ENCODE results near the gene GUCD1. TPM values are rescaled to one million over a fixed set of nuclear protein-coding genes. Genes with fewer than 3 reads are reported as not detected.
"Not testable (repeated sequence)": the region's sequence is repeated elsewhere in the genome, so short reads cannot be mapped to it uniquely, and the experiment has no call there.

GUCD1 gene
- 43.0 to 71.1 TPM (median 59.0 TPM) in 3 replicates for polyA plus RNA-seq
- 16.1 TPM for polyA plus RNA-seq (2011; ENCODE audit: low read depth)
- 51.4 and 75.0 TPM in 2 replicates for polyA plus RNA-seq (2011; cell fraction: cytosol; rRNA removed)
- polyA plus RNA-seq (2011; cell fraction: nucleus; rRNA removed) = 37.2 and 39.3 TPM in 2 replicates
- polyA plus RNA-seq (2012; ENCODE audit: low replicate concordance) = 44.6 and 46.5 TPM in 2 replicates
- polyA minus RNA-seq = 55.4 to 157 TPM (median 104 TPM) in 3 replicates
- polyA minus RNA-seq (2011; cell fraction: cytosol; rRNA and poly(A)+ RNA removed) = 113 TPM
- 39.6 and 40.4 TPM in 2 replicates for polyA minus RNA-seq (2011; cell fraction: nucleus; rRNA and poly(A)+ RNA removed)

DNA sequence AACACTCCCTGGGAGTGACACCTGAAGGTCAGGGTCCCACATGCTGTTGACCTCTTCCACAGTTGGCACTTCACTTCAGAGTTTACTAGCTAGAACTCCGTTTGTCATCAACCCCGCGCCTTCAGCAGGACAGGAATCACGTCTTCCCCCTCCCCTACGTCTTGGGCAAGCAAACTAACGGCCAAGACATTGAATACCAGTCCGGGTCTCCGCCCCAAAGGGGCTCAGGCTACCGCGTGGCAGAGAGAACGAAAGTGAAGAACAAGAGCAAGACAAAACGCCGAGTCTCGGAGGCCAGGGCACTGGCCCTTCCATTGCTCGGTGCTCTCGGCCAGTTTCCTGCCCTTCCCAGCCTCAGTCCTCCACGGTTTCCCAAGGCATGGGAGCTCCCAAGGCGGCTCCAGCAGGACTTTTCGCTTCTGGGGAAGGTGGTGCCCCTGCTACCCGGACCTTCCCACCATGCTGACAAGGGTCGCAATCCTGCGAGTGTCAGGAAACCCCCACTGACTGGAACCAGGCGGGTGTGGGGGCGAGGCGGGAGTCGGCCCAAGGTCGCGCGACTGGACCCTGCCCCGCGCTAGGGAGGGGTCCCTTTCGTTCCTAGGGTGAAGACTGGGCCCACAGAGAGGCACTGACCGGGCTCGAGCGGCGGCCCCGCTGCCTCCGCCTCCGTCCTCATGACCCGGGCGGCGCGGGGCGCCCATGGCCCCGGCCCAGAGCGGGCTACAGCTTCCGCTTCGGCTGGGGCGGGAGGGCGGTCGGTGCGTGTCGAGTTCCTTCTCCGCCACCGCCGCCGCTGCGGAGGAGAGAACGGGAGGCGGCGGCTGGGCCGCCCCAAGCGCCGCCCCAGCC is at the start of gene GUCD1:
GUCD1 (minus strand) TSS at position 826 of the 852 bp plus-strand sequence; CDS start at position 679, 147 bp downstream.
- DNase-seq (ENCODE audit: low read depth, low spot score) (no peak), FAIRE-seq (peak; percentile 23)
- H3K79me2 ChIP-seq (ENCODE audit: control insufficient read depth, insufficient read depth, low read length) = peaks cover 83% of the 10 kb centered on the region
- peak within 1 kb of the TSS; percentile 99 for H3K4me2 ChIP-seq (ENCODE audit: control insufficient read depth, extremely low read depth, insufficient read depth, low read depth, low read length)
- H3K4me1 ChIP-seq (ENCODE audit: control insufficient read depth, extremely low read depth, insufficient read depth, low read length) = peaks cover 24% of the 10 kb centered on the region
- no peaks in the 10 kb centered on the region for H3K9me3 ChIP-seq (ENCODE audit: control insufficient read depth, low read depth, low read length)
- H2AFZ ChIP-seq (ENCODE audit: control insufficient read depth, low read length) = peak within 1 kb of the TSS; percentile 98
- peaks cover 13 to 29% of the 10 kb centered on the region in 2 experiments for H3K36me3 ChIP-seq (ENCODE audit: control insufficient read depth in 2 of 2, extremely low read depth in 1 of 2, insufficient read depth in 2 of 2, low read length in 2 of 2)
- dilution Hi-C loops (cut with MboI; ENCODE audit: extremely low pct_ligation_motif_present, low sequenced_read_pairs) = no loop called here
- TF ChIP-seq, protein P1, sequence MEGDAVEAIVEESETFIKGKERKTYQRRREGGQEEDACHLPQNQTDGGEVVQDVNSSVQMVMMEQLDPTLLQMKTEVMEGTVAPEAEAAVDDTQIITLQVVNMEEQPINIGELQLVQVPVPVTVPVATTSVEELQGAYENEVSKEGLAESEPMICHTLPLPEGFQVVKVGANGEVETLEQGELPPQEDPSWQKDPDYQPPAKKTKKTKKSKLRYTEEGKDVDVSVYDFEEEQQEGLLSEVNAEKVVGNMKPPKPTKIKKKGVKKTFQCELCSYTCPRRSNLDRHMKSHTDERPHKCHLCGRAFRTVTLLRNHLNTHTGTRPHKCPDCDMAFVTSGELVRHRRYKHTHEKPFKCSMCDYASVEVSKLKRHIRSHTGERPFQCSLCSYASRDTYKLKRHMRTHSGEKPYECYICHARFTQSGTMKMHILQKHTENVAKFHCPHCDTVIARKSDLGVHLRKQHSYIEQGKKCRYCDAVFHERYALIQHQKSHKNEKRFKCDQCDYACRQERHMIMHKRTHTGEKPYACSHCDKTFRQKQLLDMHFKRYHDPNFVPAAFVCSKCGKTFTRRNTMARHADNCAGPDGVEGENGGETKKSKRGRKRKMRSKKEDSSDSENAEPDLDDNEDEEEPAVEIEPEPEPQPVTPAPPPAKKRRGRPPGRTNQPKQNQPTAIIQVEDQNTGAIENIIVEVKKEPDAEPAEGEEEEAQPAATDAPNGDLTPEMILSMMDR (optimal IDR thresholded peaks at IDR 0.05 in 1 of 3, IDR thresholded peaks at IDR 0.05 in 1 of 3, conservative IDR thresholded peaks at IDR 0.05 in 1 of 3; ENCODE audit: extremely low read depth in 1 of 3, insufficient read depth in 2 of 3, low read length in 3 of 3) = no peak
- TF ChIP-seq EZH2 (IDR thresholded peaks at IDR 0.05; ENCODE audit: low read length) = no peak
- no peaks in the 10 kb centered on the region for H4K20me1 ChIP-seq (ENCODE audit: control insufficient read depth, extremely low read depth, insufficient read depth, low read length)
- H3K9ac ChIP-seq (ENCODE audit: control insufficient read depth, extremely low read depth, insufficient read depth, low read length) = peak within 1 kb of the TSS; percentile 99
- H3K4me3 ChIP-seq (ENCODE audit: control insufficient read depth in 2 of 3, extremely low read depth in 1 of 3, insufficient read depth in 2 of 3, low read depth in 1 of 3, low read length in 3 of 3) = peak within 1 kb of the TSS; percentile 69 to 99 (median 87)
- no peaks in the 10 kb centered on the region for H3K27me3 ChIP-seq (ENCODE audit: control insufficient read depth, extremely low read depth, insufficient read depth, low read length)
- peak within 1 kb of the TSS; percentile 98 for H3K27ac ChIP-seq (ENCODE audit: control insufficient read depth, insufficient read depth, low read length)
- H3K9me1 ChIP-seq (ENCODE audit: control insufficient read depth, extremely low read depth, insufficient read depth, low read length) = peaks cover 7% of the 10 kb centered on the region

DNA sequence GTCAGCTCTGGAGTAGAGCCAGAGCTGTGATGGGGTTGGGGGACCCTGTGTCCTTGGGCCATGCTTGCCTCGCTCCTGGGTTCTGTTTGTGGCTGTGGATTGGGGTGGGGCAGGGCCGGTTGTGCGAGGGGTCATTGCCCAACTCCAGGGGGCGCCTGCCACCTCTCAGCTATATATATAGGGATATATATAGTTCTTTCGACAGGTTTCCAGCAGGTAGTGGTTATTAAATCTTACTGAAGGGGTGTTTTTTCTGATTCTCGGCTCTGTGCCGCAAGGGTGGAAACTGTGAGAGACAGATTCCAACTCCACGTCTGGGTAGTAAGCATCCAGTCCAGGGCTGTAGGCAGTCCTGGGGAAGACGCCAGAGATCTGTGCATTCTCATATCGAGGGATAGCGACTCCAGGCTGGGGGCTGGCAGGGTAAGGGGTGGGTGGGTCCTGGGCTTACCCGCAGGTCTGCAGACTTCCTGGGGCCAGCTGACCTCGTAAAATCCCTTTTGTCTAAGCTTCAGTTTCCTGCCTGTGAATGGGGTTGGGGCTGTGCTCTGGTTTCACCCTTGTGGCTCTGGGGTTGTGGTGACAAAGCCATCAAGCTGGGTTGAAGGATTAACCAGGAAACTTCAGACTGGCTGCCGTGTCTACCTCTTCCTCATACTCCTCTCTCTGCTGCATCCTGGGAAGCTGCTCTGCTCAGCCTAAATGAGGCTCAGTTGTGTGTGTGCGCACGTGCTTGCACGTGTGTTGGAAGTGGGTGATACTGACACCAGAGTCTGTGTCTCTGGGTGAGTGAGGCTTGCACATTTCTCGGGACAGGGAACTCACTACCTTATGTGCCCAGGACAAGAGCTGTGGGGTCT is 49.1 kb upstream of the GUCD1 start:
- H3K4me3 ChIP-seq (ENCODE audit: control insufficient read depth in 2 of 3, extremely low read depth in 1 of 3, insufficient read depth in 2 of 3, low read depth in 1 of 3, low read length in 3 of 3) = peak overlapping the region in 1 of 3 experiments; percentile 34
- dilution Hi-C loops (cut with MboI; ENCODE audit: extremely low pct_ligation_motif_present, low sequenced_read_pairs); H2AFZ ChIP-seq (ENCODE audit: control insufficient read depth, low read length); H3K9me1 ChIP-seq (ENCODE audit: control insufficient read depth, extremely low read depth, insufficient read depth, low read length); FAIRE-seq; H3K9ac ChIP-seq (ENCODE audit: control insufficient read depth, extremely low read depth, insufficient read depth, low read length); H4K20me1 ChIP-seq (ENCODE audit: control insufficient read depth, extremely low read depth, insufficient read depth, low read length); H3K27ac ChIP-seq (ENCODE audit: control insufficient read depth, insufficient read depth, low read length); H3K4me2 ChIP-seq (ENCODE audit: control insufficient read depth, extremely low read depth, insufficient read depth, low read depth, low read length); H3K79me2 ChIP-seq (ENCODE audit: control insufficient read depth, insufficient read depth, low read length); H3K27me3 ChIP-seq (ENCODE audit: control insufficient read depth, extremely low read depth, insufficient read depth, low read length); H3K9me3 ChIP-seq (ENCODE audit: control insufficient read depth, low read depth, low read length); H3K36me3 ChIP-seq (ENCODE audit: control insufficient read depth in 2 of 2, extremely low read depth in 1 of 2, insufficient read depth in 2 of 2, low read length in 2 of 2); DNase-seq (ENCODE audit: low read depth, low spot score): not testable (repeated sequence)
- H3K4me1 ChIP-seq (ENCODE audit: control insufficient read depth, extremely low read depth, insufficient read depth, low read length) = peaks cover 22% of the 10 kb centered on the region

DNA sequence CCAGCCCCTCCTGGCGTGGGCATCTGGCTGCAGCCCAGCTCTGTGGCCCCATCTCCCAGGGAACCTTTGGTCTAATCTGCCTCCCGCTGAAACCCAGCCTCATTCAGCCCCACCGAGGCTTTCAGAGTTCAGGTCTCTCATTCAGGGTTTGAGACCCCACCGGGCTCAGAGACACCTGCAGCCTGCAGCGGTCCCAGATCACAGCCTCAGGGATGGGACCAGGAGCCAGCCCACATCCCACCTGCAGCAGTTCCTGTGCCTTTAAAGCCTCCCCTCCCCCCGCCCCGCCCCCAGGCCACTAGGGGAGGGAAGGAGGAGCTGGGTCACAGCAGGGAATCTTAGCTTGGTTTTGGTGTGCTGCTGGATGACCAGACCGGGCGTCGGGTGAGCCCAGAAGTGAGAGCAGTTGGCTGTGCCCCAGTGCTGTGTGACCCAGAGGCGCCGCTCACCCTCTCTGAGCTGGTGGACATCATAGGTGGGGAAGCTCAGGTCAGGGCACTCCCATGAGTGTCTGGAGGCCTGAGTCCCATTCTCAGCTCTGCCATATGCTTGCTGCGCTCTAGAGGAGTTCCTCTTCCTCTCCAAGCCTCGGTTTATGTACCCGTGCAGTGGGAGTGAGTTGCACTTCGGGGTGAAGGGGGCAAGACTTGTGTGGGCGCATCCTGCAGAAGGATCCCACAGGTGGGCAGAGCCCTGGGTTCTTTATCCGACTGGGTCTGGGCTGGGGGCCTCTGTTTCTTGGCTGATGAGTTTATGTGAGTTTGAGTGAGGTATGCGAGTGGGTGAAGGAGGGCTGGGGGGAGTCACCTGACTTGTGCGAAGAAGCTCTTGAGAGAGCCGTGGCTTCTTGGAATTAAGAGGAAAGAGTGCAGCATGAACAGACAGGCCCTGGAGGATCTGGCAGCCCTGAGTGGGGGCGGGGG is 48.2 kb upstream of the GUCD1 start, which contains the start of gene GGT1:
GGT1 (plus strand) TSS at position 347 of the 923 bp plus-strand sequence. CDS start 7,889 bp downstream, outside the sequence.
- DNase-seq (ENCODE audit: low read depth, low spot score); H3K9ac ChIP-seq (ENCODE audit: control insufficient read depth, extremely low read depth, insufficient read depth, low read length); H3K36me3 ChIP-seq (ENCODE audit: control insufficient read depth in 2 of 2, extremely low read depth in 1 of 2, insufficient read depth in 2 of 2, low read length in 2 of 2); FAIRE-seq; H3K9me3 ChIP-seq (ENCODE audit: control insufficient read depth, low read depth, low read length); dilution Hi-C loops (cut with MboI; ENCODE audit: extremely low pct_ligation_motif_present, low sequenced_read_pairs); H3K79me2 ChIP-seq (ENCODE audit: control insufficient read depth, insufficient read depth, low read length); H3K9me1 ChIP-seq (ENCODE audit: control insufficient read depth, extremely low read depth, insufficient read depth, low read length); H3K27ac ChIP-seq (ENCODE audit: control insufficient read depth, insufficient read depth, low read length); H3K27me3 ChIP-seq (ENCODE audit: control insufficient read depth, extremely low read depth, insufficient read depth, low read length); H2AFZ ChIP-seq (ENCODE audit: control insufficient read depth, low read length); H4K20me1 ChIP-seq (ENCODE audit: control insufficient read depth, extremely low read depth, insufficient read depth, low read length): not testable (repeated sequence)
- peak within 1 kb of the TSS; percentile 25 for H3K4me2 ChIP-seq (ENCODE audit: control insufficient read depth, extremely low read depth, insufficient read depth, low read depth, low read length)
- H3K4me3 ChIP-seq (ENCODE audit: control insufficient read depth in 2 of 3, extremely low read depth in 1 of 3, insufficient read depth in 2 of 3, low read depth in 1 of 3, low read length in 3 of 3) = peak within 1 kb of the TSS in 1 of 3 experiments; percentile 34
- peaks cover 22% of the 10 kb centered on the region for H3K4me1 ChIP-seq (ENCODE audit: control insufficient read depth, extremely low read depth, insufficient read depth, low read length)
